ENCODE measurements around the gene CYSRT1.

DNA sequence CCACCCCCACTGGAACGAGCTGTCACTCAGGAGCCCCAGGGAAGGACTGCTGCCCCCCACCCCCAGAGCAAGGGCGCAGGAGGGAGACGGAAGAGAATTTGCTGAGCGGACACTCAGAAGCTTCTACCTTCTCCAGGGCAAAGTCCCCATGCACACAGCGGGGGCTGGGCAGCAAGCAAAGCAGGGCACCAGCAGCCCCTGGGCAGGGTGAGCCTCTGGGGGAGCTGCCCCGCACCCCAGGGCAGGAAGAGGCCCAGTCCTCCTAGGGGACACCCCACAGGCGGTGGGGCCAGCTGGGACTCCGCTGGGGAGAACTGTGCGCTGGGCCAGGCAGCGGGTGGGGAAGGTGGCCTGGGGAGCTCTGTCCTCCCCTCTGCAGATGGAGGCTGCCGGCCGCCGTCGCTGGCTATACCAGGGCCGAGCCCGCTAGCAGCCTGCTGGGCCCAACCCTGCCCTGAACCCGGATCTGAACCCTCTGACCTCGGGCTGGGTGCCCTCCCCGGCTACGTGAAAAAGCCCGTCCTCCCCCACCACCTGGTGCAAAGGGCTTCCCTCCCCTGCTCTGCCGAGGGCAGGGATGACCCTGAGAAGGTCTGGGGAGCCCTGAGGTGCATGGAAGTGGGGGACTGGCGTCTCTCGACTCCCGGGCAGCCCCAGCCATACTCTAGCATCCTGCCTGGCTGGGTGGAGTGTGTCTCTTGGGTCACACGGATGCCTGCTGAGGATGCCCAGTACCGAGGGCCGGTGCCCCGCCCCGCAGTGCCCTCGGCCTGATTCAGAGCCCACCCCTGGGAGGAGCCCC lies 5.1 kb downstream of the CYSRT1 start:
- TF ChIP-seq, protein P1, sequence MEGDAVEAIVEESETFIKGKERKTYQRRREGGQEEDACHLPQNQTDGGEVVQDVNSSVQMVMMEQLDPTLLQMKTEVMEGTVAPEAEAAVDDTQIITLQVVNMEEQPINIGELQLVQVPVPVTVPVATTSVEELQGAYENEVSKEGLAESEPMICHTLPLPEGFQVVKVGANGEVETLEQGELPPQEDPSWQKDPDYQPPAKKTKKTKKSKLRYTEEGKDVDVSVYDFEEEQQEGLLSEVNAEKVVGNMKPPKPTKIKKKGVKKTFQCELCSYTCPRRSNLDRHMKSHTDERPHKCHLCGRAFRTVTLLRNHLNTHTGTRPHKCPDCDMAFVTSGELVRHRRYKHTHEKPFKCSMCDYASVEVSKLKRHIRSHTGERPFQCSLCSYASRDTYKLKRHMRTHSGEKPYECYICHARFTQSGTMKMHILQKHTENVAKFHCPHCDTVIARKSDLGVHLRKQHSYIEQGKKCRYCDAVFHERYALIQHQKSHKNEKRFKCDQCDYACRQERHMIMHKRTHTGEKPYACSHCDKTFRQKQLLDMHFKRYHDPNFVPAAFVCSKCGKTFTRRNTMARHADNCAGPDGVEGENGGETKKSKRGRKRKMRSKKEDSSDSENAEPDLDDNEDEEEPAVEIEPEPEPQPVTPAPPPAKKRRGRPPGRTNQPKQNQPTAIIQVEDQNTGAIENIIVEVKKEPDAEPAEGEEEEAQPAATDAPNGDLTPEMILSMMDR (IDR thresholded peaks at IDR 0.05): no peak
- no peak for TF ChIP-seq POLR2A (IDR thresholded peaks at IDR 0.05)

Data from testis (tissue), 2 donors.